HG03565 (cell line): ENCODE results near the gene CLRN3.

Experiments
- ATAC-seq: cut with Tn5 transposase; IDR thresholded peaks from one replicate; pipeline ENCODE4 v1.9.1; 2021; ENCODE audit warnings: mild to moderate bottlenecking, moderate library complexity; ENCODE audit not compliant: unreplicated experiment

The CLRN3 gene, protein sequence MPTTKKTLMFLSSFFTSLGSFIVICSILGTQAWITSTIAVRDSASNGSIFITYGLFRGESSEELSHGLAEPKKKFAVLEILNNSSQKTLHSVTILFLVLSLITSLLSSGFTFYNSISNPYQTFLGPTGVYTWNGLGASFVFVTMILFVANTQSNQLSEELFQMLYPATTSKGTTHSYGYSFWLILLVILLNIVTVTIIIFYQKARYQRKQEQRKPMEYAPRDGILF

DNA sequence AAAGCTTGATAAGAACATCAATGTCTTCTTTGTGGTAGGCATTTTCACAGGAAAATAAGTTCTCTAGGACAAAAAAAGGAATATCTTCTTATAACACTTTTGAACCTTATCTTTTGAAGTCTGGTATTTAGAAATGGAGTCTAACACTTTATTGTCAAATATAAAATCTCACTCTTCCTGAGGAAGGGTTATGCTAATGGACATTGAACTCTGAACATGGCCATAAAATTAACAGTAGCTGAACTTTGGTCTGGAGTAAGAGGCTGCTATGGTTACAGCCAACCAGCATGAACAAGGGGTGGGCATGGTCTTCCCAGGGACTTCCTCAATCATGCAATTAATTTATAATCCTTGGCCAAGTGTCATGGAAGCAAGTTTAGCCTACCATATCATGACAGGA, at the start of gene CLRN3:
Gene CLRN3 (minus strand): TSS at position 199 of the 400 bp plus-strand sequence. CDS start 157 bp downstream, at position 42.
- no peak for ATAC-seq

DNA sequence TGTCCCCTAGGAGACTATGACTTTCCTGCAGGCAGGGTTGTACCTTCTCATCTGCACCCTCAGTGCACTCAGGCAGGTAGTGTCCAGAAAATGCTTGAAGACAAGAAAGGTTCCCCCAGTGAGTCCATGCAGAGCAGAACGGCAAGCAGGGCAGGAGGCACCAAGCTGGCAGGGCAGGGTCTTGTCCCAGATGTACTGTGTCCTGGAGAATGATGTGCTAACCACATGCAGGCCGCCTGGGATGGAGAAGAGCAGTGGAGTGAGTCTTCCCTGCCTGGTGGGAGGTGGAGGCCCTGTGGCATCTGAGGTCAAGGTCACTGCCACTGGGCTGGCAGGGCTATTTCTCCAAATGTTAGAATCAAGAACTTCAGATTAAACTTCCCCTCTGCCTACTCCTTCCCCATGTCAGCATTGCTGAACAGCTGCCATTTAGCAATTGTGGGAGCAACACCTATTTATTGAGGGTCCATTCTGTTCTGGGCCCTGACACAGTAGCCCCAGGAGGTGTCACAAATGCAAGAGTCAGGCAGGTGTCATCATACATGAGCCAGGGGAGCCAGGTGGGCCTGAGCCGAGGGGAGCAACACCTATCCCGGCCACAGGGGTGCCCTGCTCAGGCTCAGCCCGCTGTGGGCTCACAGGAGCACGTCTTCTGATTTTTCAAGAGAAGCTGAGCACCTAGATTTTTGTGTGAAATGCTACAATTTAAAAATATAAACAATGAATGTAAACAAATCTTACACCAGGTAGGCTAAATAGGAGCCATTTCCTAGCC, 48.3 kb upstream of the CLRN3 start:
- ATAC-seq, result no peak

DNA sequence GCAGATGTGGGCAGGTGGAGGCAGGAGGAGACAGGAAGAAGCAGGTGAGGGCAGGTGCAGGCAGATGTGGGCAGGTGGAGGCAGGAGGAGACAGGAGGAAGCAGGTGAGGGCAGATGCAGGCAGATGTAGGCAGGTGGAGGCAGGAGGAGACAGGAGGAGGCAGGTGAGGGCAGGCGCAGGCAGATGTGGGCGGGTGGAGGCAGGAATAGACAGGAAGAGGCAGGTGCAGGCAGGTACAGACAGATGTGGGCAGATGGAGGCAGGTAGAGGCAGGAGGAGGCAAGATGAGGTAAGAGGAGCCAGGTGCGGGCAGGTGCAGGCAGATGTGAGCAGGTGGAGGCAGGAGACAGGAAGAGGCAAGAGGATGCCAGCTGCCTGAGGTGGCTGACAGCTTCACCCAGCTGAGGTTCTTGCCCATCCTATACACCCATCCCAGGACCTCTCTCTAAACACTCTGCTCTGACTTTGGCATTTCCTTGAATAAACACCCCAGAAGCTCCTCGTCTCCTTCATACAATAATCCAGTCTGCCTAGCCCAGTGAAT, 47.1 kb upstream of the CLRN3 start:
- no peak for ATAC-seq

DNA sequence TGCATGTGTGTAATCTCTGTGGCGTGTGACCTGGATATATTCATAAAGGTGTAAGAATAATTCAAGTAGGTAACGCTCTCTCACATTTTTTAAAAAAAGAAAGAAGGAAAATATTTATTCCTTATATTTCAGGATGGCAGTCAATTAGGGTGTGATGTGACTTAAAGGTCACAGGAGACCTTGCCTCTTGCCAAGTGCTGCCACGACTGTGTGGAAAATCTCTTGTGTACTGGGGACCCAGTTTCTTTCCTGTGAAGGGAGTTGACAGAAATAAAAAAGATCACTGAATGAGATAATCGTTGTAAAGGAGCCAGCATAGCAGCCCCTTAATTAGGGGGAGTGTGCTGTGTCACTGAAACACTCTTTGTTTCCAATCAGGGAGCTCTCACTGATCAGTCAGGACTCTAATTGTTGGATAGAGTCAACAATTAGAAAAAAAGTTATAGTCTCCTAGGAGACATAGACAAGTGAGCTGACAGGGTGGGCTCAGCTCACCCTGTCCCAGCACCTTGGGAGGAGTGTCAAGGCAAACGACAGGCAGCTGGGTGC, 45.2 kb upstream of the CLRN3 start:
- no peak for ATAC-seq

DNA sequence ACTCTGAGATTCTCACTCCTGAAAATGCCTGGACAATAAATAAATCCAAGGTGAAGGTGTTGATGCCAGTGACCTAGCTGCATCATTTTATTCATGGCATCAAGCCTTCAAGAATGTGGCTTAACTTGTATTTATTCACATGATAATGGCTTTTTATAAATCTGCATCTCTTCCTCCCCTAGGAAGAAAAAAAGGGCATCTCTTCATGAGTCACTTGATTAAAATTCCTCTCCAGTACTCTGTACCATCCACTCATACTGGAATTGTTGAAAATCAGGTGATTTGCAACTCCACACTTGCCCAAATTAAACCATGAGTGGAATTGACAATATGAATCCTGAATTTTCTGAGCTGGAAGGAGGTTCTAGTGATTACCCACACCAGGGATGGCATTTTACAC, 44.3 kb upstream of the CLRN3 start:
- ATAC-seq, result no peak

DNA sequence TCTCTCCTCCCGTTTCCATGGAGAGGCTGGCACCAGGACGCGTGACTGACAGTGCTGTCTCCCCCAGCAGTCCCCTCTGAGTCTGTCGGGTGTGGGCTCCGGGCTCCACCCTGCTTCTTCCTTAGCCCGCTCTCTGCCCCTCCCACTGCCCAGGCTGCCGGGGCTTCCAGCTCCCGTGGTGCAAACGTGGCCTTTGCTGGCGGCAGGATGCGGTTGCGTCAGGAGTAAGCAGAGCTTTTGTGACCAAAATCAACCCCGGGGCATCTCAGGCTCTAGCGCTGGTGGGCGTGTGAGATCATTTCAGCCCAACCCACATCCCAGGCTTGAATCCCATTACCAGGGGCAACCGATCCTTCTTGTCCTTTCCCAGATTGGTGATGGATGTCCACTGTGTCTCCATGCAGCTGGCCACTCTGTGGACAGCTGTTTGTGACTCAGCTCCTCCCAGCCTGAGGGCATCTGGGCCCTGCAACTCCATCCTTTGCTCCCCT, 42.4 kb upstream of the CLRN3 start:
- no peak for ATAC-seq

DNA sequence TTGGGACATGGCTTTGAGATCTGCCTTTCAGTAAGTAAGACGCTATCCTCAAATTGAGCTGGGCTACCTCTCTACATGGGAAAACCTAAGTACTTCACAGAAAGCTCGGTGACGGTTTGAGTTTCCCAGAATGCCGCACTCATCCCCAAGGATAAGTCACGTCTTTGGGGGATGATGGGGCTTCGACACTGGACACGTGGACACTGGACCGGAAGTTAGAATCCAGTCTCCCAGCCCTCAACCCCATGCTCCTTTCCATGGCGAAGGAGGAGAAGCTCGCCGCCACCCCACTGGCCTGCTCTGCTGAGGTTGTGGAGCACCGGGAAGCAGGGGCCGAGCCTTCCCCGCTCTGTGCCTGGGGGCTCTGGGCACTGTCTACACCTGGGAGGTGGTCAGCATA, 41.6 kb upstream of the CLRN3 start:
- no peak for ATAC-seq

DNA sequence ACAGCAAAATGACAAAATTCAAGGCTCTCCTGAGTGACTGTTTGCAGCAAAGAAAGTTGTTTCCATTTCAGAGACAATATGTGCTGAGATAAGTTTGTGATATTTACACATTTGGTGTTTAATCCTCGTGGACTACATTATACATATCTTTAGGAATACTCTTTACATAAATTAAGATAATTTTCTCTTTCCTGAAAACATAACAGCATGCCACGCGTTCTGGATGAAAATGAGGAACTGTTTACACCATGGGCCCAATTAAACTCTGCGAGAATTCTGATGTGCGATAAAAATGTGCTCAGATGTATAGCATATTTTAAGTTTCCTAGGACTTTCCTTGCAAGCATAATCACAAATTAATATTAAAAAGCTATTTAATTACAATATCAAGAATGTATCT, 40.5 kb upstream of the CLRN3 start:
- ATAC-seq, result no peak

DNA sequence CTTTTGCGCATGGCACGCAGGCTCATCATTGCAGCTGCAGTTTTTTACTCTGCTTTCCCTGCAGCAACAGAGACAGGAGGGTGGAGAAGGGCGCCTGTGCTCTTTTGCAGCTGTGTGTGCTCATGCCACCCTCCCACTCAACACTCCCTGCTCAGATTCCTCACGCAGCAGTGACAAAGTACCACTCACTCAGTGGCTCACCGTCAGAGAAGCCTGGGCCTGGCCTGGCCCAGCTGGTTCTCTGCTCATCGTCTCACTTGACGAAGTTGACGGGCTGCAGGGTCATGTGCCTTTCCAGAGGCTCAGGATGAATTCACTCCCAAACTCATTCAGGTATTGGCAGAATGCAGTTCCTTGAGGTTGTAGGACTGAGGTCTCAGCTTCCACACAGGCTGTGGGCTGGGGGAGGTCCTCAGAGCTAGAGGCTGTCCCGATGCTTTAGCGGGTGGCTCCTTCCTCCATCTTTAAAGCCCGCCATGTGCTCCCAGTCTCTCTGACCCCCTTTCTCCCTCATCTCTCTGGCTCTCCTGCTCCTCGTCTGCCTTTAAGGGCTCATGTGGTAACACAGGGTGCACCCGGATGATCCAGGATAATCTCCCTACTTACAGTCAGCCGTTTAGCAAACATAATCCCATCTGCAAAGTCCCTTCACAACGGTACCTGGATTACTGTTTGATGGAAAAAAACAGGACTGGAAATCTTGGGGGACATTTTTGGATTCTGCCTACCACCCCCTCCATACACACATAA, 40.0 kb upstream of the CLRN3 start:
- ATAC-seq, result no peak

DNA sequence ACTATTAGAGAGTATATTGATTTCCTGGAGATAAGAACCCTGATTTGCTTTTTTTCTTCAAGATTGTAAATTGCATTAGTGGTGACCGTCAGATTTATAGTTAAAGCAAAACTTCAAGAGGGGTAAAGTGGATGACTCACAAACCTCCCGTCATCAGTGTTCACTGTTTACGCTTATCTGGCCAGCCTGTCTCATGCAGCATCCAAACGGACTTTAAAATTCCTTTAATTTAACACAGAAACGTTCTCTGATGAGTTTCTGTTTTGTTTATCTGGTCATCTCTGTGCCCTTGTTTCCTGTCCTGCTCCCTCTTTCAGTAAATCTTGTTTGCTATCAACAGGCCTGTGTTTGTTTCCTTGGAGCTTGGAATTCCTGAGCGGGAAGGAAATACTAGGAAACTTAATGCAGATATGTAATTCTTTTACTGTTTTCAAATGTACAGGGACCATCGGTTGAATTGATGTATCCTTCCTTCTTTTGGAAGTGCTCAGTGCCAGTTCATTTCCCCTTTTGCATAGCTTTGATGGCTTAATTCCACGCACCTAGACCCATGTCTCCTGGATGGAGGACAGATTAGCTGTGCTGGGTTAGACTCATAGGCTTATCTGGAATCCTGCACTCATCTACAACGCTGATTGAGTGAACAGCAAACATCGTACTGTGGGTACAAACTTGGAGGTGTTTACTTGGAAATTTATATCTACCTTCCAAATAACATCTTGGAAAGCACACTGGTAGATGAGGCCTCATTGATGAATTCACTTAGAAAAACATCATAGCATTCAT, 35.5 kb upstream of the CLRN3 start:
- ATAC-seq, result no peak

DNA sequence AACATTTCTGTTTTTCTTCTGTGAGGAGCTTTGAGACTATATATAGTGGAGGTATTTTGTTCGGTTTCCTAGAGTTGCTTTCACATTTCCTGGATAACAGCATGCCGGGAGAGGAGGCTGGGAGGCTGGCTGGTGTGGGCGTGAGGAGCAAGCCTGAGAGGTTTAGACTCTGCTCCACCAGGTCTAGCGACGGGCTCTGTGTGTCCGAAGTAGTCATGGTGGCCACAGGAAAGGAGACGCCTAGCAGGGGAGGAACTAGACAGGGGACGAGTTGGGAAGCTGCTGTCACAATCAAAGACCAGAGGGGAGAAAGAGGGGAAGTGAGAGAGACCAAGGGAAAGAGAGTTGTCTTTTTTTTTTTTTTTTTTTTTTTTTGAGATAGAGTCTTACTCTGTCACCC, 33.7 kb upstream of the CLRN3 start:
- no peak for ATAC-seq

DNA sequence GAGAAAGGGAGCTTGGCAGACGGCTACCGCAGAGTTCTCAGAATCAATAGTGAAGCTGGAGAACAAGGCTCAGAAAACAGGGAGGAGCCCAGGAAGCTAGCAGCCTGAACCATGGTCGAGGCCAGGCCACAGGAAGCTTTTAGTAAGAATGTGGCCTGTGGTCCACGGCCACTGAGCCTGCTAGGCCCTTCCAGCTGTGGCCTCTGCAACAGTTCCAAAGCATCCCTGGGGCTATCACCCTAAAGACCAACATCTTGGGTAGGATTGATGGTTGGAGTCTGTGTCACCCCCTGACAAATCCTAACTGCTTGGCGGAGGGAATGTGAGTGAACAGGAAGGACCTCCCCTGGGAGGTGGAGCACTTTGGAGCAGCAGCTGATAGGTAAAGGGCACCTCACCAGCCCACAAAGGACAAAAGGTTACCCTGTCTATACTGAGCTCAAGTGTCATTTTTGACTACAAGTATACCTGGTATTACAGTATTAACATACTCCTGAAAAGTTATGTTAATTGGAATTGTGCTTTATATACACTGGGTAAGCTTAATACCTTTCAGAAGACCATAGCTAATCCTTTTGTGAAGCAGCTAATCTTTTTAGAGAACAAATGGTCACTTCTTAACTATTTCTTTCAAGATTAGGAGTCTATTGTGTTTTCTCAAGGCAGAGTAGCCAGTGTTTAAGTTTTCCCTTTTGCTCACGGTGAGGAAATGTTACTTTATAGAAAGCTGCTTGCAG, 32.9 kb upstream of the CLRN3 start:
- ATAC-seq, result no peak

DNA sequence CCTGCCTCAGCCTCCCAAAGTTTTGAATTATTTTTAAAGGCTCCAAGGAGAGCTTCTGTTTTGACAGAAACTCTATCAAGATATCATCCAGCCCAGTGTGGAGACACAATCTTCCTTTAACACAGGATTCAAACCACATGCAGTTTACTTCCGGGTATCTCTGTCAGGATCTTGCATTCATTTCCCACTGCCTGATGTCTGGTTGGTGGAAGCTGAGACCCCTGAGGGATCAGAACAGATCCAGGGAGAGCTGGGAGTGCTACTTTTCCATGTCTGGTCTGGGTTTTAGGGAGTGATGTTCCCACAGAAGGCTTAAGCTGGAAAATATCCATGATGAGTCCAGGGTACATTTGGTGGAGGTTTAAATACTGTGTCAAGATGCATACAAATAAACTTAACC, 30.9 kb upstream of the CLRN3 start:
- ATAC-seq, result no peak

DNA sequence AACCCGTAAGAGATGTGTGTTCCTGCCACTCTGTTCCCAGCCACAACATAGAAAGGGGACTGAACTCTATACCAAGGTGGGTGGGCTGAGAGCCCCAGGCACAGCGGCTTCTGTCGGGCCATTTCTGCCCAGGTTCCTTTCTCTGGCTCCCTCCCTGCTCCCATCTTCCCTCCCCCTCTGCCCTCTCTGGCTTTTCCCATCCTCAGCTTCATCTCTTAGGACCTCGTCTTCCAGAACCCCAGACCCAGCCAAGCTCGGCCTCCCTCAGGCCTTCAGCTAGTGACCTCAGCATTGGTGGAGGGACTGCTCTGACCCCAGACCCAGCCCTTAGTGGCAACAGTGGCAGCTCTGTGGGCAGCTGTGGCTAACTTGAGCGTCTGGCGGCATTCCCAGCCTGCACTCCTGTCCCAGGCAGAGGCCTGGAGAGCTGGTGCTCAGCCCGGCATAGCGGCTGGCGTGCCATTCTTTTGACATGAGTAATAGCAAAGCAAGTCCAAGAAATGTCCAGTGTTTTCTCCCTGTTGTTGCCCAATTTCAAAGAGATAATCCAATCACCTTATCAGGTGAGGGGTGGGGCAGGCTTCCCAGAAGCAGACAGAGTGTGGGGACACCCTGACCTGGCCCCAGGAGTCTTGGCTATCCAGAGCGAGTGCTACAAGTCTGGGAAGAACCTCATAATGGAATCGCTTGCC, 30.1 kb upstream of the CLRN3 start:
- no peak for ATAC-seq

DNA sequence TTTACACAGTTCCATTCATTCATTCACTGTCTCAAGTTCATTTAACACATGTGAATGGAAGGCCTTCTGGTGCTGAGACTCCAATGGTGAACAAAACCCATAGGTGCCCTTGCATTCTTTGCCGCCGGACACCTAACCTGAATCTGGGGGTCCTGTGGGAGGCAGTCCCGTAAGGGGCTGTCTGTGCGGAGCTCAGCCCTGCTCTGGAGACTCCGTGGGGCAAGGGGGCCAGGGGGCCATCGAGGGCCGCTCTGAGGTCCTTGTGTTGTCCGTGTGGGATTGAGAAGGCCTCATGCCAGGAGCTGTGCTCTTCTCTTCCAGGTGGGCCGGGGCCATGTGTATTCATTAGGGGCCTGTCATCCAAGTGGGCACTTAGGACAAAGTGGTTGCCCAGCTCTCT, 29.5 kb upstream of the CLRN3 start:
- ATAC-seq, result no peak

DNA sequence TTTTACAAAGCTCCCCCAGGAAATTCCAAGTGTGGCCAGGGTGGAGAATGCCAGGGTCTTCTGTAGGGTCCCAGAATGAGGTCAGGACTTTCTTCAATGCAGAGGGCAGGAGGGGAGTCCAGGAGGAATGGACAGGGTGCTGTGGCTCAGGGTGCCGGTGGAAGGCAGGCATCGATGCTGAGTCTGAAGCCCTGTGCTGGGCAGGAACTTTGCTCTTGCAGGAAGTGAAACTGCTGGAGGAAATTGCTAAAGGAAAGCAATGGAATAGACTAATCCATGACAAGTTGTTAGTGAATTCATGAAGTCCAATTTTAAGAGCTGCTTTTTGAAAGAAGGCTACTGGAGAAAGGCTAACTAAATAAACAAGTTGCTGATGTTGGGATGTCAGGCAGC, 29.0 kb upstream of the CLRN3 start:
- ATAC-seq, result no peak

DNA sequence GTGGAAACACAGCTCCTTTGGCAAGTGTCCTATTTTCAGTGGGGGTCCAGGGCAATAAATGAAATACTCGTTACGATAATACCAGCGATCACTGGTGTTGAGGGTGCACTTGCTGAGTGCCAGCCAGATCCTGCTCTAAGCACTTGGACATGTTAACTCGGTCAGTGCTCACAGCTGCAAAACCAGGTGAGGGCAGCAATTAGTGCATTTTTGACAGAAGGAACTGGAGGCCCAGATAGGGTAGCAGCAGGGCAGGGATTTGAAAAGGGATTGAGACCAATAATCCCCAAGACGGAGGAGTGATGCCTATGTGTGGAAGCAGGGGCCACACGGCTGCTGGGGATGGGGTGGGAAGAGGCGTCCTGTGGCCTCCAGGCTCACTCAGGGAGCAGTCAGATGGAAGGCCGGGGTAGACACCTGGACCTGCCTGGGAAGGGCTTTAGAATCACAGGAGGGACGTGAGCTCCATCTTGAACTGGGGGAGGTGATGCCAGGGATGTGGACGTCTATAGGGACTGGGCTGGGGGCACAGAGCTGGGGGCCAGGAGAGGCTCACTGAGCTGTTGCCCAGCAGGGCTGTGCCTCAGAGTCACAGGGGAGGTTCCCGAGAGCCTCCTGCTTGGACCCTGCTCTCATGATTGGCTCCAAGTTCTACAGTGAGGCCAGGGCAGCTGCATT, 28.5 kb upstream of the CLRN3 start:
- ATAC-seq, result no peak

DNA sequence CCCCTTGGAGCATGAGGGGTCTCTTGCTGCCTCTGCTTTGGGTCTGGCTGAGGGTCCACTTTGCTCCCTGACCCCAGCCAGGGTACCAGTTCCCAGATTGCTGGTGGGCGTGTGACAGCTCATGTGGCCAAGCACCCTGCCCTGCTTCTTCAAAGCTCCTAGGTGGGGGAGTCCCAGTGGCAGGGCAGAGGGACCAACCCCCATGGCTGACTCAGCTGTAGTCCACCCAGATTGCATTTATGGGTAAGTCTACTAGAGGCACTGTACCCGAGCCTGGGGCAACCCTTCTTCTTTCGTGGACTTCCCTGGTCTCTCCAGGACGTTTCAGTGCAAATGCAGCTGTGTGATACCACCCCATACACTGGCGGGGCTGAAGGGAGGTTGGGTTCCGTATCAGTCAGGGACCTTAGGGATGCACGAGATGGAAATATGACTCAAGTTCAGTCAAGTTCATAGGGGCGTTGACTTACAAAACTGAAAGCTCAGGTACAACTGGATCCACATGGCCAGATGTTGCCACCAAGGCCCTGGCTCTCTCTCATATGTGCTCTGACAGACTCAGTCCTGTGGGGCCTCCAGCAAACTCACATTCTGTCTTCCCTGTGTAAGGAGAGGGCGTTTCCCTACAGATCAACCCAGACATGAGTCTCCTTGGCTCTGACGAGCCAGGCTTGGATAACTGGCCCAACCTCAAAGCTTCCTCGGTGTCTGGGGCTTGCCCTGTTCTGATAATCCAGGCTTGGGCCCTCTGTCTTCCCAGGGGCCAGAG, 27.7 kb upstream of the CLRN3 start:
- no peak for ATAC-seq
